Endodermal cell (in vitro differentiated cells): Measurements from ENCODE around the gene SOWAHD. TPM values are rescaled to one million over a fixed set of nuclear protein-coding genes. Genes with fewer than 3 reads are reported as not detected.
"Not testable (repeated sequence)": the region's sequence is repeated elsewhere in the genome, so short reads cannot be mapped to it uniquely, and the experiment has no call there.

Experiments
- DNase-seq: peaks from one replicate; pipeline ENCODE4 v3.0.0-alpha.2; 2017
- H3K27ac ChIP-seq: 2 replicates; pipeline ENCODE4 v1.5.1; 2013; ENCODE audit warnings: mild to moderate bottlenecking, low read depth, low read length, moderate library complexity
- H3K27me3 ChIP-seq: 2 replicates; pipeline ENCODE4 v1.6.1; 2013; ENCODE audit warnings: mild to moderate bottlenecking, low read length, moderate library complexity; ENCODE audit not compliant: insufficient read depth, control insufficient read depth, poor library complexity, severe bottlenecking
- H3K36me3 ChIP-seq: 2 replicates; pipeline ENCODE4 v1.7.0; 2013; ENCODE audit warnings: mild to moderate bottlenecking, low read length, moderate library complexity; ENCODE audit not compliant: control insufficient read depth, insufficient read depth
- H3K4me1 ChIP-seq: one replicate; pipeline ENCODE4 v1.7.0; 2013; ENCODE audit warnings: low read length; ENCODE audit not compliant: control insufficient read depth, insufficient read depth
- H3K4me3 ChIP-seq: 2 replicates; pipeline ENCODE4 v1.5.1; 2013; ENCODE audit warnings: mild to moderate bottlenecking, low read length, moderate library complexity
- H3K9ac ChIP-seq: 2 replicates; pipeline ENCODE4 v1.6.1; 2013; ENCODE audit warnings: mild to moderate bottlenecking, low read length, moderate library complexity; ENCODE audit not compliant: poor library complexity, severe bottlenecking; ENCODE audit errors: extremely low read depth
- H3K9me3 ChIP-seq: 2 replicates; pipeline ENCODE4 v1.6.1; 2013; ENCODE audit warnings: mild to moderate bottlenecking, low read length, moderate library complexity; ENCODE audit not compliant: control insufficient read depth
- H3K27ac Mint-ChIP-seq: 2 replicates; pipeline ENCODE4 v1.8.0; 2020; ENCODE audit warnings: mixed read lengths
- H3K27me3 Mint-ChIP-seq: 2 replicates; pipeline ENCODE4 v1.8.0; 2021; ENCODE audit warnings: mild to moderate bottlenecking, mixed read lengths; ENCODE audit not compliant: insufficient read depth
- H3K36me3 Mint-ChIP-seq: 2 replicates; pipeline ENCODE4 v1.8.0; 2020; ENCODE audit warnings: low read depth, mixed read lengths
- H3K4me1 Mint-ChIP-seq: 2 replicates; pipeline ENCODE4 v1.8.0; 2020; ENCODE audit warnings: mixed read lengths
- H3K4me3 Mint-ChIP-seq: 2 replicates; pipeline ENCODE4 v1.8.0; 2020; ENCODE audit warnings: mild to moderate bottlenecking, moderate library complexity, mixed read lengths
- H3K9me3 Mint-ChIP-seq: 2 replicates; pipeline ENCODE4 v1.8.0; 2020; ENCODE audit warnings: mild to moderate bottlenecking, mixed read lengths
- CTCF ChIP-seq: fragments of 200-600 bp; sonication (generic); conservative IDR thresholded peaks from 2 replicates; pipeline ENCODE4 v1.5.0; 2021; ENCODE audit warnings: antibody characterized with exemption, mild to moderate bottlenecking
- WGBS, 2 experiments: methylation state at CpG; one replicate each; pipeline versions ENCODE4 v1.1.5 to v1.1.7; 2013; ENCODE audit warnings: missing lambda C conversion rate in 2 of 2, mixed read lengths in 1 of 2; ENCODE audit not compliant: insufficient coverage in 1 of 2, insufficient read length in 1 of 2; 5-methylcytosine and 5-hydroxymethylcytosine counted together
- total RNA-seq, 2 donors: library from RNA; stranded (reverse); fragmentation: NEBNext Ultra II Directional in 1 of 2; extraction: Animal tissue kit (Norgen Biotek cat#: 25700) in 1 of 2; gene quantifications; 2 replicates in 1 of 2; 3 replicates in 1 of 2; pipeline ENCODE4 v1.2.1, GENCODE V29; 2021

The SOWAHD gene
- total RNA-seq, 2 donors from 2014 or later: 1.7 to 2.7 TPM

GRCh38 chrX:119763836-119764387 is 5.5 kb downstream of the SOWAHD start:
- no peak overlapping the region for H3K4me3 Mint-ChIP-seq
- H3K4me1 Mint-ChIP-seq: no peaks in the 10 kb centered on the region
- no peak overlapping the region for H3K27ac Mint-ChIP-seq
- no peak for TF ChIP-seq CTCF
- H3K36me3 ChIP-seq: no peaks in the 10 kb centered on the region
- peaks cover 17% of the 10 kb centered on the region for H3K27me3 Mint-ChIP-seq
- DNase-seq: no peak
- 91 to 95% methylated on average over 3 to 5 of the region's 6 CpGs for WGBS, 2 experiments
- H3K36me3 Mint-ChIP-seq: peaks cover 4% of the 10 kb centered on the region
- H3K4me3 ChIP-seq: no peak overlapping the region
- no peak overlapping the region for H3K27ac ChIP-seq
- peaks cover 57% of the 10 kb centered on the region for H3K9me3 Mint-ChIP-seq
- peaks cover 13% of the 10 kb centered on the region for H3K27me3 ChIP-seq
- H3K9me3 ChIP-seq: no peaks in the 10 kb centered on the region
- no peaks in the 10 kb centered on the region for H3K4me1 ChIP-seq
- H3K9ac ChIP-seq: no peak overlapping the region

GRCh38 chrX:119768436-119768835 is 10.0 kb downstream of the SOWAHD start:
- H3K4me3 ChIP-seq, DNase-seq, H3K27me3 ChIP-seq, H3K27ac ChIP-seq, H3K4me3 Mint-ChIP-seq, H3K36me3 ChIP-seq, H3K27ac Mint-ChIP-seq, H3K9ac ChIP-seq, H3K27me3 Mint-ChIP-seq, H3K9me3 ChIP-seq, H3K4me1 Mint-ChIP-seq, H3K4me1 ChIP-seq: not testable (repeated sequence)
- WGBS, 2 experiments: 97 to 100% methylated on average over 2 to 7 of the region's 11 CpGs
- H3K36me3 Mint-ChIP-seq: peaks cover 10% of the 10 kb centered on the region
- peaks cover 64% of the 10 kb centered on the region for H3K9me3 Mint-ChIP-seq

- H3K36me3 Mint-ChIP-seq, H3K27me3 Mint-ChIP-seq, H3K4me3 Mint-ChIP-seq, H3K4me1 ChIP-seq, H3K27ac ChIP-seq, H3K9me3 ChIP-seq, H3K4me1 Mint-ChIP-seq, DNase-seq, H3K27ac Mint-ChIP-seq, H3K4me3 ChIP-seq, H3K36me3 ChIP-seq, H3K9ac ChIP-seq, H3K27me3 ChIP-seq: not testable (repeated sequence)
- peaks cover 60% of the 10 kb centered on the region for H3K9me3 Mint-ChIP-seq
- WGBS, 2 experiments: 90% methylated on average over 2 of the region's 3 CpGs; no CpG with 5 or more reads in 1 of the 2 experiments
Observed at GRCh38 chrX:119769388-119769787, 11.0 kb downstream of the SOWAHD start.

- WGBS, 2 experiments: 94 to 100% methylated on average over 6 to 14 of the region's 15 CpGs
- H3K27ac ChIP-seq: no peak overlapping the region
- H3K4me1 Mint-ChIP-seq: no peaks in the 10 kb centered on the region
Observed at GRCh38 chrX:119775517-119776238, 17.3 kb downstream of the SOWAHD start.

More at GRCh38 chrX:119775517-119776238, 17.3 kb downstream of the SOWAHD start:
- Mint-ChIP-seq H3K27me3 (no peaks in the 10 kb centered on the region), H3K36me3 (peaks cover 2% of the 10 kb centered on the region), H3K4me3 (no peak overlapping the region), H3K27ac (peak overlapping the region; percentile 1), H3K9me3 (peaks cover 49% of the 10 kb centered on the region)
- H3K9ac ChIP-seq: no peak overlapping the region
- no peak for DNase-seq
- no peaks in the 10 kb centered on the region for H3K27me3 ChIP-seq
- no peaks in the 10 kb centered on the region for H3K9me3 ChIP-seq
- H3K4me1 ChIP-seq: no peaks in the 10 kb centered on the region
- no peak for TF ChIP-seq CTCF
- no peak overlapping the region for H3K4me3 ChIP-seq
- H3K36me3 ChIP-seq: no peaks in the 10 kb centered on the region
